ENCODE results near the gene SRC. TPM values are rescaled to one million over a fixed set of nuclear protein-coding genes. Genes with fewer than 3 reads are reported as not detected.

Gene SRC
- total RNA-seq, 1 donor from 2014 or later = 20.7 TPM

DNA sequence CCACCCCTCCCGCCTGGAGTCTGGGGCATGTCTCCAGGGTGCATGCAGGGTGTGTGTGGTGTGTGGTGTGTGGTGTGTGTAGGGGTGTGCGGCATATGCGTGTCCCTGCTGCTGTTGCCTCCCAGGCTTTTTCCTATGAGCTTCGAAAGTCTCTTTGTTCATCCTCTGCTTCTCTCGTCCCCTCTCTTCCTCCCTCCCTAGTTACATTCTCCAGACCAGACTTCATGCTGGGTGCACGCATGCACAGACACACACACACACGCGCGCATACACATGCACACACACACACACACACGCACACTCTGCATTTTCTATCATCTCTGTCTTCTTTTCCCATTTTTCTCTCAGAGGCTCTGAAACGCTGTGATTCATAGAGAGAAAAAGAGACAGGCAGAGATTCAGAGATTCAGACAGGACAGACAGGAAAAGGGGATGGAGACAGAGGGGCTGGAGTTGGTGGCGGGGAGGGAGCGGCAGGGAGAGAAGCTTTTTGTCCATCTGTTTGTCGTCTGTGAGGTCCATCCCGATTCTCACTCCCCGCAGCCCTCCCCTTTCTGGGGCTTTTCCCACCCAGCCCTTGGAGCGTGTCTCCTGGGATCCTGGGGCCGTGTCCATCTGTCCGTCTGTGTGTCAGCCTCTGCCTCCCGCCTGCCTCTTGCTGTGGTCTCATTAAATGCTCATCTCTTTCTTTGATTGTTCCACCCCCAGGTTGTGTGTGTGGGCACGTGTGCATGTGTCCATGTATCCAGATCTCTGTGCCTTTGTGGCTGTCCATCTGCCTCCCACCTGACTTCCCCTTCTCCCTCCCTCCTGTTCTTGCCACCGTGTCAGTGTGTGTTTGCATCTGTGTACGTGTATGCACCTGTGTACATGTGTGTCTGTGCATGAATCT is 62.6 kb downstream of the SRC start:
- DNase-seq (ENCODE audit: low spot score) = peak; percentile 72

- DNase-seq (ENCODE audit: low spot score) = no peak
Measured at GRCh38 chr20:37411408-37412219, 65.7 kb downstream of the SRC start.

DNA sequence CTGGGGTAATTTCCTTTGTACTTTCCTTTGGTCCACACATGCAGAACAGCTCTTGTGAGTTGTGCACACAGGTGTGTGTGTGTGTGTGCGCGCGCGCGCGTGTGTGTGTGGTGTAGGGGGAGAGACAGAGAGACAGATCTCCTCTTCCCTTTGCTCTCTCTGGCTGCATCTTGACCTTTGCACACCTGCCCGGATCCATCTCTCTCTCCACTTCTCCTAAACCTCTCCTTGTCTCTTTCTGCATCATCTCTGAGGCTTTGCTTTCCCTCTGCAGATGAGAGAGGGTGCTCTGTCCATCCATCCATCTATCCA is 67.0 kb downstream of the SRC start:
- no peak for DNase-seq (ENCODE audit: low spot score)

DNA sequence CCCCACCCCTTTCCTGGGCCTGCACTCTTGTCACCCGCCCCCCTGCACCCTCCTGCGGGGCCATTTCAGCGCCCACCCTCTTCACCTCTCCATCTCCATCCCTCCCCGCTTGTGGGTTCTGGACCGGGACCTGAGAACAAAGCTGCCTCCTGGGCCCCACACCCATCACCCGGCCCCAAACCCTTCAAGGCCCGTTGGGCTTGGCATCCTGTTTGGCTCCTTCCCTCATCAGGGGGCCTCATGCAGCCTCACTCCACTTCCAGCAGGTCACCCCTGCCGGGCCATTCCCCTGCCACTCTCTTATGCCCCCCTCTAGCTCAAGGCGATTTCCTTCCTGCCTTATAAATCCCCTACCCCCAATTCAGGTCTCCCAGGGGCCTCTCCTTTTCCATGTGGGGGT is 67.4 kb downstream of the SRC start:
- DNase-seq (ENCODE audit: low spot score) = no peak

DNA sequence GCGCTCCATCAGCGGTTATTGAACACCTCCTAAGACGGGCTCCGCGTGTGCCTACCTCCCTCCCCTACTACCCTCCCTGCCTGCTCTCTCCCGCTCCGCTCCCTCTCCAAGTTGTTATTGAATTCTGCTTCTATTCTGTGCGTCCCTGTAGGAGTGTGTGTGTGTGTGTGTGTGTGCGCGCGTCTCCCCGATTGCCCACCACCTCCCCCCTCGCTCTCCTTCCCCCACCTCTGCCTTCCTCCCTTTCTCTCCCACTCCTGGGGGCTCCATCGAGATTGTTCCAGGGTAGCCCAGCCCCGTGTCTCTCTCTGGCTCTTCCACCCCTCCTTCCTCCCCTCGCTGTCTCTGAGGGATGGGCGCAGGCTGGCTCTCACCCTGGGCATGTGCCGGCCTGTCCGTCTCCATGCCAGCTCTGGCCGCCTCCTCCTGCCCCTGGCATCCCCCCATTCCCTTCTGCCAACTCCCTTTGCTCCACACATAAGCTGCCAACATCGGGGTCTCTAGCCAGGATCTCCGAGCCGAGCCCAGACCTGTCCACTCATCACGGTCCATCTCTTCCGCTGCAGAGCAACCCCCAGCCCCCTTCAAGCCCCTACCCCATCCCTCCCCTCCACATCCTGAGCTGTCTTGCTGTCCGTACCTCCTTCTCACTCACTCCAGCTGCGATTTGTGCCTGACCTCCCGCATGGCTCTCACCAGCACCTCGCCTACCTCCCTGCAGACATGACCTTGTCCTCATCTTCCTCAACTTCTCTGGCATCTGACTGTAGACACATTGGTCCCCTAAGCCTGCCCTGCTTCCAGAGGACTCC is 68.5 kb downstream of the SRC start:
- no peak for DNase-seq (ENCODE audit: low spot score)

- DNase-seq (ENCODE audit: low spot score) = no peak
Measured at GRCh38 chr20:37415118-37416085, 69.5 kb downstream of the SRC start.

GRCh38 chr20:37416100-37416847 is 70.3 kb downstream of the SRC start:
- DNase-seq (ENCODE audit: low spot score) = no peak

DNA sequence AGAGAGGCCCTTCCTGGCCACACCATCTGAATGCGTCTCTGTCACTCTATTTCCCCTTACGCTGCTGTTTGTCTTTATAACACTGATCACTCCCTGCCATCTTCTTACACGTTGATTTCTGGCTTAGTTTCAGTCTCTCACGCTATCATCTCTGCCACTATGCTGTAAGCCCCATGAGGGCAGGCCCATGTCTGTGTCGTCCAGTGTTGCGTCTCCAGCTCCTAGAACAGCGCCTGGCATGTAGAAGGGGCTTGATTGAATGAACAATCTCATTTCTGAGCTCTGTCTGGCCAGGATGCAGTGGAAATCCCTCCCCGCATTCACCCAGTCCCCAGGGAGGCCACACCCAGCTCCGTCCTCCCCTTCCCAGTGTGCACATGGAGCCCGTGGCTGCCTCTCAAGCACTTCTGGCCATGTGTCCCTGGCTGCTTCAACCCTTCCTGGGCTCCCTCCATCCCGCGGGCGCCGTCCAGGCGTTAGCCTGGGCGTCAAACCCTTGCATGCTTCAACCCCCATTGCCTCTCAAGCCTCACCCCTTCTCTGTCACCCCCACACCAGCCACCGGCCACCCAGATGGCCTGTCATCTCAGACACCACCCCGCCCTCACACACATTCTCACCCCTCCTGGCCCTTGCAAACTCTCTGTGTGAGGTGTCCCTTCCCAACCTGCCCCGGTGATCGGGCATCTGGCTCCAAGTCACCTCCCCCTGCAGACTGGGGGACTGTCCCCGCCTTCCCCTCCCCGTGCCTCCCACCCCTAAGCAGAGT is 71.1 kb downstream of the SRC start:
- no peak for DNase-seq (ENCODE audit: low spot score)

DNA sequence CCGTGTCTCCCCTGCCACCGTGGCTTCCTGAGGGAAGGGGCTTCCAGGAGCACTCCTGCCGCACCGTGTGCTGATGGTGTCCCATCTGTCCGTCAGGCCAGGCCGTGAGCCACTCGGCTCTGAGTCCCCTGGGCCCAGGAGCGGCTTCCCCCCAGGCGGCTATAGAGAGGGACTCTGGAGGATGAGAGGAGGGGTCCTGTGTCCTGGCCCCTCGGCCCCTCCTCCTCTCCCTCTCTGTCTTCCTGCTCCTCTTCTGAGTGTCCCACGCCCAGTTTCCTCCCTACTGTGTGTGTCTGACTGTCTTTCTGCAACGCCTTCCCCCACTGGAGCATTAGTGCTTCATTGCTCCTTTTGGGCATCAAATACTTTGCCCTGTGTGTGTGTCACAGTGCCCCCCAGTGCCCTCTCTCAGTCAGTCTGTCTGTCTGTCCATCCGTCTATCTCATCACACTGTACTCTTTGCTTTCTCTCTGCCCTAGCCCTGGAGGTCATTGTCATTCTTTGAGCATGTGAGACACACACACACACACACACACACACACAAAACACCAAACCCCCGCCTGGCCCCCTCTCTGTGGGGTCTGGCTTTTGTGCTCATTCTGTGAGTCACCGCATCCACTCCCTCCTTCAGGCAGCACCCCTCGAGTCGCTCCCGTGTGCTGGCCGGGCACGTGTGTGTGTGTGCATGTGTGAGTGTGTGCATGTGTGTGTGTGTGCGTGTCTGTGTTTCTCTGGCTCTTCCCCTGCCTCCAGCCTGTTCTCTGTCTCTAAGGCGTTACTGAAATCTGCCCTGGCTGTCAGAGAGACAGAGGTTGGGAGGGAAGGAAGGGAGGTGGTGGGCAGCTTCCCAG is 71.9 kb downstream of the SRC start:
- DNase-seq (ENCODE audit: low spot score) = peak; percentile 83

DNA sequence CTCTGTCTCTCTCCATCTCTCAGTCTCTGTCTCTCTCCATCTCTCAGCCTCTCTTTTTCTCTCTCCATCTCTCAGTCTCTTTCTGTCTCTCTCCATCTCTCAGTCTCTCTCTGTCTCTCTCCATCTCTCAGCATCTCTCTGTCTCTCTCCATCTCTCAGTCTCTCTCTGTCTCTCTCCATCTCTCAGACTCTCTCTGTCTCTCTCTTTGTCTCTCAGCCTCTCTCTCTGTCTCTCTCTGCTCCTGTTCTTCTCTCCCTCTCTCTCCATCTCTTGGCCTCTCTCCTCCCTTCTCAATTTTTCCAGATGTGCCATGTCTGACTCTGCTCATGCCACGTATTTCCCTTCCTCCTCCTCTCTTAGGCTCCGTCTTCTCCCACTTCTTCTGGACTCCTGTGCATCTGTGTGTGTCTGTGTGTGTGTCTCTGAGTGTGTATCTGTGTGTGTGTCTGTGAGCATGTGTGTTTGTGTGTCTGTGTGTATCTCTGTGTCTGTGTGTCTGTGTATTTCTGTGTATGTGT is 72.7 kb downstream of the SRC start:
- peak; percentile 58 for DNase-seq (ENCODE audit: low spot score)

GRCh38 chr20:37419307-37419706 is 73.4 kb downstream of the SRC start:
- no peak for DNase-seq (ENCODE audit: low spot score)

GRCh38 chr20:37419774-37420542 is 74.0 kb downstream of the SRC start:
- DNase-seq (ENCODE audit: low spot score) = no peak

GRCh38 chr20:37420610-37421009 is 74.7 kb downstream of the SRC start:
- DNase-seq (ENCODE audit: low spot score) = no peak

DNA sequence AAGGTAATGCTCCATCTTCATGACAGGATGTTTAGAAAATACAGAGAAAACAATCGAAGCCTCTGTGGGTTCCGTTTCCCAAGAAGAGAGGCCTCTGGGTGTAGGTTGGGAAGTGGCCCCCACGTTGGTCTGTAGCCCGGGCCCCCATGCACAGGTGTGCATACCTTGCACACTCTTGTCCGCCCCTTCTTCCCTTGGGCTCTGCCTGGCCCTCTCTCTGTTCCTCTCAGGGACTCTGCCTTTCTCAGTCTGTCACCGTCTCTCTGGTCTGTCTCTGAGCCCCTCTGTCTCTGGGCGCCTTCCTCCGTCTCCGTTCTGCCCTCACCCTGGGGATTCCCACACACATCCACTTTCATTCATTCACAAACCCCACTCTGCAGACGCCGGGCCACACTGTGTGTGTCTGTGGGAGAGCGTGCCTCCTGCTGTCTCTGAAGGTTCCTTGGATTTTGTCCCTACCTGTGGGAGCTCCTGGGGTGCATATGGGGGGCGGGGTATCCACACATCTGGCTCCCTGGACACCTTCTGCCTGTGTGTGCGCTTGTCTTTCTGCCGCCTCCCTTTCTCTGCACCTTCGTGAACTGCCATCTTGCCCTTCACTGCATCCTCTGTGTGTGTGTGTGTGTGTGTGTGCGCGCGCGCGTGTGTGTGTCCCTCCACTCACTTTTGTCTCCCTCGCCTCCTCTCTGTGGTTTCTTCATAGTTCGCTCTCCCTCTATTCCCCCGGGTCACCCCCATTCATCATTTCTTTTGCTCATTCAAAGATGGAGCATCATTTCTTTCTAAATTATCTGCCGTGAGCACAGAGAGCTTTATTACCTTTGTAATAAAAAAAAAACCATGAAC is 75.3 kb downstream of the SRC start:
- DNase-seq (ENCODE audit: low spot score) = no peak

DNA sequence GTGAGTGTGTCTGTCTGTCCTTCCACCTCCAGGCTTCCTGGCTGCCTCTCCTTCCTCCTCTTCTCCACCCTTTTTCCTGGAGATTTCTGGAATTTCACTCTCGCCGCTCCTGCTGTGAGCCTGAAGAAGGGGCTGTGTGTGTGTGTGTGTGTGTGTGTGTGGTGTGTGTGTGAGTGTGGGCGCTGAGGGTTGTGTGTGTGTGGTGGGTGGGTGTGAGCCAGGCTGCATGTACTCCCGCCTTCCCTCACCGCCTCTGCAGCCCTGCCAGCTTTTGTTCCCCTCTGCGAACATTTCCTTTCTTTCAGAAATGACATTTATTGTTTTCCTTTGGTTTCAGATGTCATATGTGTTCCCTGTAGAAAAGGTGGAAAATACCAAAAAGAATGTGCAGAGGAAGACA is 76.0 kb downstream of the SRC start:
- DNase-seq (ENCODE audit: low spot score) = peak; percentile 46

GRCh38 chr20:37422791-37423286 is 76.9 kb downstream of the SRC start:
- no peak for DNase-seq (ENCODE audit: low spot score)
